ENCODE data around the gene NHS.

DNA sequence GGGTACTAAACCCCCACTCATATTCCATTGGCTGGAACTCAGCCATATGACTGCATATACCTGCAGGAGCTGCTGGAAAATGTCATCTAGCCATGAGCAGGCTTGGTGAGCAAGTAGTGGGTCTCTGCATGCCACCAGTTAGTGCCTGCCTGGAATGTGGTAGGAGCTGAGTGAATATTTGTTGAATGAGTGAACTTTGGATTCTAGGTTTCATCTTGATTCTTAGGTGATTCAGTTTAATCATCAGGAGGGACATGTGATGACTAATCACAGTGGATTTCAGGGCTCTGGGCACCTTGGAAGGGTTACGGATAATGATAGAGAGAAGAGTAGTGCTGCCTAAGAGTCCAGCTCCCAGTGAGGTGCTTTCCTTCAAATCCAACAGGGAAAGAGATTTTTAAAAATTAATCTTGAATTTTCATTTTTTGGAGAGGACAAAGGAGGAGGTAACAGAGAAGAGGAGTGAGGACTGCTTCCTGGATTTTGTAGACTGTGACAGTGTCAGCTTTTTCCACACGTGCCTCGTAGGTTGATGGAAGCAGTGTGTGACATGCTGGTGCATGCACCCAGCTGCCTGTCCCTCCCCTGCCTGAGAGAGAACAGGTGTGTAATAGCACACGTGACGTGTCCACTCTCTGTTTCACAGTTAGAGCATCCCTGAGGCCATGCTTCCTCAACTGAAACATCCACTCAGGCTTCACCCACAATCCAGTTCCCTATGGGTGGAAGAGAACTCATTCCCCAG is 30.4 kb downstream of the NHS start:
- TF ChIP-seq, protein P1, sequence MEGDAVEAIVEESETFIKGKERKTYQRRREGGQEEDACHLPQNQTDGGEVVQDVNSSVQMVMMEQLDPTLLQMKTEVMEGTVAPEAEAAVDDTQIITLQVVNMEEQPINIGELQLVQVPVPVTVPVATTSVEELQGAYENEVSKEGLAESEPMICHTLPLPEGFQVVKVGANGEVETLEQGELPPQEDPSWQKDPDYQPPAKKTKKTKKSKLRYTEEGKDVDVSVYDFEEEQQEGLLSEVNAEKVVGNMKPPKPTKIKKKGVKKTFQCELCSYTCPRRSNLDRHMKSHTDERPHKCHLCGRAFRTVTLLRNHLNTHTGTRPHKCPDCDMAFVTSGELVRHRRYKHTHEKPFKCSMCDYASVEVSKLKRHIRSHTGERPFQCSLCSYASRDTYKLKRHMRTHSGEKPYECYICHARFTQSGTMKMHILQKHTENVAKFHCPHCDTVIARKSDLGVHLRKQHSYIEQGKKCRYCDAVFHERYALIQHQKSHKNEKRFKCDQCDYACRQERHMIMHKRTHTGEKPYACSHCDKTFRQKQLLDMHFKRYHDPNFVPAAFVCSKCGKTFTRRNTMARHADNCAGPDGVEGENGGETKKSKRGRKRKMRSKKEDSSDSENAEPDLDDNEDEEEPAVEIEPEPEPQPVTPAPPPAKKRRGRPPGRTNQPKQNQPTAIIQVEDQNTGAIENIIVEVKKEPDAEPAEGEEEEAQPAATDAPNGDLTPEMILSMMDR (IDR thresholded peaks at IDR 0.05), result no peak
- no peak for TF ChIP-seq POLR2AphosphoS5 (IDR thresholded peaks at IDR 0.05)

Measured in esophagus muscularis mucosa (tissue), 3 donors.